Cerebellar nuclear complex (tissue), 1 donor: ENCODE results near the gene METTL13.

Experiments
- DNase-seq, 2 experiments: peaks; one replicate each; lab custom pipeline; 2025; lab: John Stamatoyannopoulos, UW

METTL13 gene

DNA sequence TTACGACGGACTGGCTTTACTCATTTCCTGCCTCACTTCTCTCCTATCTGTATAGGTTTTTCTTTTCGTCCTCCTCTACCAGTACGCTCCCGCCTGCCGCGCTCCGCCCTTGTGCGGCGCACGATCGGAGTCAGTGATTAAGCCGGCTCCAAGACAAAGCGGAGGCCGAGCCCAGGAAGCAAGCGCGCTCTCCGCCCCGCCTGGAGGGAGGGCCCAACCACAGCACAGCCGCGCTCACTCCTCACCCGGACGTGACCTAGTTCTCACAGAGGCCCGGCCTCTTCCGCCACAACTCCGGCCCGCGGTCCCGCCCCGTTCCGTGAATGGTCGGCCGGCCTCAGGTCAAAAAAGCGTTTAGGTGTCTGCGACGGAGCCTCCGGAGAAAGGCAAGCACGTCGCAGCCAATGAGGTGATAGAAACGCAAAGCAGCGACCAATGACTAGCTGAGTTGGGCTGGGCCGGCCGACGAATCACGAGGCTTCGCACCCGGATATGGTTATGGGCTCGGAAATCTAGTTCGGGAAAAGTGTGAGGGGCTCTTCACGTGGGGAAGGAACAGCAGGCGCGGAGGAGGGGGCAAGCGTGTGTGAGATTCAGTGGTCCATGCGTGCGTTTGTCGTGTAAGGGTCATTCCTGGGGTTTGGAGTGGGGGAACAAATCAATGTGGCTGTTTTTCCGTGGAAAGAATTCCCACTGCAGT is at the start of gene METTL13:
TSS of gene METTL13 (plus strand) at position 485 of the 700 bp plus-strand sequence. CDS start 308 bp downstream, outside the sequence.
- peak; percentile 96 to 99 for DNase-seq

DNA sequence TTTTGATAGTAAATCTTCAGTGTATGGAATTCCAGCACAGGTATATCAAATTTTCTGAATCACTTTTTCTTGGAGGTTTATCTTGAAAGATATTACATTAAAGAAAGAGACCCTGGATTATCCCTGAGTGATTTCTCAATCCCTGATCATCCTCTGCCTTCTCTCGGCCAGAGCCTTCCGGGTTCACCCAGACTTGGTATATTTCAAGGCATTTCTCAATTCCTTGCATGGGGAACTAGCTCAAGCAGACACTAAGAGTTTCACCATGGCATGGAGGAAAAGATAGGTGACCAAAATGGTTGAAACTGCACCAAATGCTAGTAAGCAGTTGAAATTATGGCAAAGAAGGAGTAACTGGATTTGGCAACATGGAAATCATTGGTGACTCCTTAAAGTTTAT is 45.3 kb upstream of the METTL13 start:
- no peak for DNase-seq

- DNase-seq = no peak
Measured at GRCh38 chr1:171738911-171739310, 42.5 kb upstream of the METTL13 start.

DNA sequence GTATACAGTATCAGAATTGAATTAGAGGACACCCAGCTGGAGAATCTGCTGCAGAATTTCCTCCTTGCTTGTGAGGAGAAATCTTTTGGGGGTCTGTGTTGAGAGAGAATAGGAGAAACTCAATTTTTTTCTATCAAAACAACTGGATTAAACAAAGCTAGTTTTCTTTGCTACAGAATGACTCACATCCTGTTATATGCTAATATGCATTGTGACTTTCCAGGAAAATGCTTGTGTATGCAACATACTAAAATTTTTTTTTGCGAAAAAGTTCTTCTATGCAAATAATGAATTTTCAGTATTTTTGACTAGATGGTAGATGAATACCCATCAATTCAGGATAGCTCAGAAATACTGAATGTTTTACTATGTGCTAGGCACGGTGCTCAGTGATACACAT is 41.8 kb upstream of the METTL13 start:
- no peak for DNase-seq

GRCh38 chr1:171740356-171740863 is 41.0 kb upstream of the METTL13 start:
- DNase-seq = no peak

- DNase-seq = peak in 1 of 2 experiments; percentile 26
Measured at GRCh38 chr1:171740987-171741871, 40.2 kb upstream of the METTL13 start.

- peak; percentile 46 to 76 for DNase-seq
Measured at GRCh38 chr1:171741872-171742576, 39.4 kb upstream of the METTL13 start, which contains the start of gene VAMP4. TSS of gene VAMP4 (minus strand) at chr1:171742065. CDS start at chr1:171738414, 3,651 bp downstream.

- DNase-seq = peak in 1 of 2 experiments; percentile 76
Measured at GRCh38 chr1:171742577-171742922, 38.9 kb upstream of the METTL13 start.

GRCh38 chr1:171743081-171743870 is 38.2 kb upstream of the METTL13 start:
- no peak for DNase-seq

GRCh38 chr1:171744986-171745385 is 36.5 kb upstream of the METTL13 start:
- no peak for DNase-seq

GRCh38 chr1:171748651-171749050 is 32.8 kb upstream of the METTL13 start:
- DNase-seq = no peak

DNA sequence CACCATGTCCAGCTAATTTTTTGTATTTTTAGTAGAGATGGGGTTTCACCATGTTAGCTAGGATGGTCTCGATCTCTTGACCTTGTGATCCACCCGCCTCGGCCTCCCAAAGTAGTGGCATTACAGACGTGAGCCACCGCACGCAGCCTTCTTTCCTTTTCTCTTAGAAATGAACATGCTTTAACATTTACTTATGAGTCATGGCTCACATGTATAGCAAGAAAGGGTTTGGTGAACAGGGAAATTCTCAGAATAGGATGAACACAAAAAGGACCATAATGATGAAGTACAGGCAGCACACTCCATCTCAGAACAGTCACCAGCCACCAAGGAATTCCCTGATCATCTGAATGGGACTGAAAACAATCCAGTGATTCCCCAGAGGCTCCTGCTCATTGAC is 30.2 kb upstream of the METTL13 start:
- no peak for DNase-seq

GRCh38 chr1:171753182-171753581 is 28.3 kb upstream of the METTL13 start:
- DNase-seq = no peak

- no peak for DNase-seq
Measured at GRCh38 chr1:171753685-171754352, 27.6 kb upstream of the METTL13 start.

- no peak for DNase-seq
Measured at GRCh38 chr1:171754353-171754705, 27.1 kb upstream of the METTL13 start.

DNA sequence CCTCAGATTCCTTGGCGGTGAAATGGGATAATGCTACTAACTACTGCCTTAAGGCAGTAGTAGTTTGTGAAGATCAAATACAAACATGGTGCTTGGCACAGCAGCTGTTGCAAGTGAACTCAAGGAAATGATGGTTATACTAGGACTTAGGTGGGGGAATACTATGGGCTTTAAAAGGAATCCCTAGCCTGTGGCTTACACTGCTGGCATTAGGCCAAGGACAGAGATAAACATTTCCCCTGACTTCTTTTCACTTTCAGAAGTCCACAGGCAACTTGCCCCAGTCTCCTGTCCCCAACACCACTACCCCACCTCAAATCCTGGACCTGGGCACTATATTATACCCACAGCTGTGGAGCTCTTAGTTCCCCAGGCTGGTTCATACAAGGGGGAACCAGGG is 26.5 kb upstream of the METTL13 start:
- no peak for DNase-seq

DNA sequence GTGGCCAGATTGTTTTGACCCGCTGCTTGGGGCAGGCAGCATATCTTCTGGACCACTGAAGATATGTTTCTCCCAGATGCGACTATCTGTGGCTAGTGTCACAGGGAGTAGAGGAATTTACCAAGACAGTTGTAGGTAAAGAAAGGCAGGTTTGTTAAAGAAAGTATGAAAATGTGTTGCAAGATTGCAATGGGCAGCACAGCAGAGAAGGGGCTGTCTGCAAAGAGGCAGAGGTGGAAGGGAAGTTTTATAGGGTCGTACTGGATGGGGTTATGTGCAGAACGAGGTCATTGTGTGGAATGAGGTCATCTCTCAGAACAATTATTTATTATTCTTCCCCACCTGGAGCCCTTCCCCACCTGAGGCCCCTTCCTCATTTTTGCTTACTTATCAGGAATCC is 24.6 kb upstream of the METTL13 start:
- no peak for DNase-seq

DNA sequence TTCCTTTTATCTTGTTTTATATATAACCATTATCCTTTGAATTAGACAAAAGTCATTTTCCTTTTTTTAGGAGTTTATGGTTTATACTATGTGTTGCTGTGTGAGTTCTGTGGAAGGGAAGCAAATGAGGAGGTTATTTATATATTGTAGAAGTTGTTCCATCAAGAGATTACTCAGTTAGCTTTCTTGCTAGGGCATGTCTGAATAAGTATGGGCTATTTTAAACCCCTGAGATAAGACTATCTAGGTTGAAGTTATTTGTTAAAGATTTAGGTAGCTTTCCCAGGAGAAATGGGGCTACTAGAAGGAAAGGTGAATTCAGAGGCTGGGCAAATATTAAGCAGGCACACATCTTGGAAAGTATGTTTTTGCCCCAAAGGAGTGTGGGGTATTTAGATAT is 23.4 kb upstream of the METTL13 start:
- no peak for DNase-seq

DNA sequence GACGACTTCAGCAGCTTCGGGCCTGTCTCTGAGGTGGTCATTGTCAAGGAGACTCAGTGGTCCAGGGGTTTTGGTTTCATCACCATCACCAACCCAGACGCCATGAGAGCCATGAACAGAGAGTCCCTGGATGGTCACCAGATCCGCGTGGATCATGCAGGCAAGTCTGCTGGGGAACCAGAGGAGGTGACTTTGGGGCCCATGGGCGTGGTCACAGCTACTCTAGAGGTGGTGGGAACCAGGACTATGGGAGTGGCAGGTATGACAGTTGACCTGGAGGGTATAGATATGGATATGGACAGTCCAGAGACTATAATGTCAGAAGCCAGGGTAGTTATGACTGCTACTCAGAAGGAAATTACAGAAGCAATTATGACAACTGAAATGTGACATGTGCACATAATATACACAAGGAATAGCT is 19.3 kb upstream of the METTL13 start:
- no peak for DNase-seq

DNA sequence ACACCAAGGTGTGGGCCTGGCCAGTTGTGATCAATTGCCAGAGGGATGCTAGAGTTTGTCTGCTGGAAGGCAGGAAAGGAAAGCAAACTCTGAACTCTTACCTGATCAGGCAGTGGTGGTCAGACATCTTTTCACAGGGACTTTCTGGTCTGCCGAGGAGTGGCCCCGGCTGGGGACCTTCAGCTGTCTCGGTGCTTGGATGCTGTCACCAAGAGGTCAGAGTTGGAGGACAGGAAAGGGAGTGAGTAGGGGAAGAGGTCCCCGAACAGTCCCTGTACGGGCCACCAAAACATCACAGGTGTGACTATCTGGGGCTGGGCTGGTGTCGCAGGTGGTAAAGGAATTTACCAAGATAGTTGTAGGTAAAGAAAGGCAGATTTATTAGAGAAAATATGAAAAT is 17.7 kb upstream of the METTL13 start:
- no peak for DNase-seq

- DNase-seq = no peak
Measured at GRCh38 chr1:171769171-171769570, 12.3 kb upstream of the METTL13 start.
